OCI-LY1 (cell line): ENCODE data around the gene PRICKLE4.

Experiments
- H2AFZ ChIP-seq: fragments of 200-600 bp; sonication (generic), shearing (Covaris generic); 2 replicates; pipeline ENCODE4 v1.6.0; 2014; ENCODE audit warnings: antibody characterized with exemption, mild to moderate bottlenecking, low read length
- H3F3A ChIP-seq: fragments of 200-600 bp; sonication (generic), shearing (Covaris generic); 2 replicates; pipeline ENCODE4 v1.6.0; 2014; ENCODE audit warnings: mild to moderate bottlenecking, antibody characterized with exemption, low read length, moderate library complexity; ENCODE audit not compliant: insufficient read depth
- H3K27ac ChIP-seq: fragments of 200-600 bp; sonication (generic); 2 replicates; pipeline ENCODE4 v1.5.1; 2014; ENCODE audit warnings: low read length, mixed run types, mild to moderate bottlenecking, low read depth; ENCODE audit not compliant: poor library complexity, severe bottlenecking
- H3K27me3 ChIP-seq: fragments of 200-600 bp; sonication (generic); 2 replicates; pipeline ENCODE4 v1.6.0; 2014; ENCODE audit warnings: antibody characterized with exemption, mild to moderate bottlenecking, low read length, moderate library complexity; ENCODE audit not compliant: insufficient read depth
- H3K36me3 ChIP-seq: fragments of 200-600 bp; sonication (generic); 2 replicates; pipeline ENCODE4 v1.6.1; 2014; ENCODE audit warnings: mild to moderate bottlenecking, antibody characterized with exemption, low read length, moderate library complexity, mixed read lengths; ENCODE audit not compliant: insufficient read depth
- H3K4me1 ChIP-seq: fragments of 200-600 bp; sonication (generic); 2 replicates; pipeline ENCODE4 v1.5.1; 2014; ENCODE audit warnings: mild to moderate bottlenecking, low read length, moderate library complexity; ENCODE audit not compliant: insufficient read depth, severe bottlenecking
- H3K4me2 ChIP-seq: fragments of 200-600 bp; sonication (generic), shearing (Covaris generic); 2 replicates; pipeline ENCODE4 v1.6.1; 2014; ENCODE audit warnings: low read length
- H3K4me3 ChIP-seq: fragments of 200-600 bp; sonication (generic); 2 replicates; pipeline ENCODE4 v1.5.1; 2014; ENCODE audit warnings: low read length, low read depth, mild to moderate bottlenecking, mixed read lengths; ENCODE audit not compliant: poor library complexity, severe bottlenecking
- H3K79me2 ChIP-seq: fragments of 200-600 bp; shearing (Covaris generic); 2 replicates; pipeline ENCODE4 v1.6.1; 2016; ENCODE audit warnings: mixed run types, low read length, mixed read lengths; ENCODE audit not compliant: insufficient read depth
- H3K9ac ChIP-seq: fragments of 200-600 bp; sonication (generic), shearing (Covaris generic); 2 replicates; pipeline ENCODE4 v1.6.1; 2014; ENCODE audit warnings: mild to moderate bottlenecking, low read length, mixed read lengths
- H3K9me2 ChIP-seq: fragments of 200-600 bp; sonication (generic), shearing (Covaris generic); 2 replicates; pipeline ENCODE4 v1.6.1; 2014; ENCODE audit warnings: low read depth, mild to moderate bottlenecking, low read length, mixed read lengths
- H3K9me3 ChIP-seq: fragments of 200-600 bp; shearing (Covaris generic); 2 replicates; pipeline ENCODE4 v1.6.1; 2014; ENCODE audit warnings: low read length, mixed read lengths
- H4K20me1 ChIP-seq: fragments of 200-600 bp; sonication (generic), shearing (Covaris generic); 2 replicates; pipeline ENCODE4 v1.6.0; 2016; ENCODE audit warnings: mild to moderate bottlenecking, low read length; ENCODE audit not compliant: insufficient read depth
- EZH2 ChIP-seq: fragments of 200-600 bp; sonication (generic), shearing (Covaris generic); IDR thresholded peaks from 2 replicates; pipeline ENCODE4 v1.8.0; 2017; ENCODE audit warnings: borderline replicate concordance, mixed run types, mild to moderate bottlenecking, antibody characterized with exemption, low read length, moderate library complexity, mixed read lengths
- TF ChIP-seq, protein P1 (sequence below): fragments of 200-600 bp; sonication (generic), shearing (Covaris generic); IDR thresholded peaks from 2 replicates; pipeline ENCODE4 v1.5.1; 2017; ENCODE audit warnings: mild to moderate bottlenecking, antibody characterized with exemption, low read length, moderate library complexity, mixed read lengths

The PRICKLE4 gene

DNA sequence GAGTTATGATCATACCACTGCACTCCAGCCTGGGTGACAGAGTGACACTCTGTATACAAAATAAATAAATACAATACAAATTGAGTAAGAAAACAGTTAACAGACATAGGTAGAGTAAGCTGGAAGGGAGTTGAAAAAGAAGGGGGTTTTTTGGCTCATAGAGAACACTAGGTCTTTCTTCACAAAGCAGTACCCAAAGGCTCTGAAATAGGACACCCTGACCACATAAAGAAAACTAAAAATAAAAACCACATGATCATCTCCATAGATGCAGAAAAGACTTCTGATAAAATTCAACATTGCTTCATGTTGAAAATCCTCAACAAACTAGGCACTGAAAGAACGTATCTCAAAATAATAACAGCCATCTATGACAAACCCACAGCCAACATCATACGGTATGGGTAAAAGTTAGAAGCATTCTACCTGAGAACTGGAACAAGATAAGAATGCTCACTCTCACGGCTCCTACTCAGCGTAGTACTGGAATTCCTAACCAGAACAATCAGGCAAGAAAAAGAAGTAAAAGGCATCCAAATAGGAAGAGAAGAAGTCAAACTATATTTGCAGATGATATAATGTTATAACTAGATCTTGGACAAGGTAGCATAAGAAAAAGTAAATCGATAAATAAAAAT is 55.6 kb downstream of the PRICKLE4 start:
- Histone ChIP-seq H2AFZ (no peak overlapping the region), H3K27me3 (no peaks in the 10 kb centered on the region), H3K4me3 (no peak overlapping the region), H3K9me3 (no peaks in the 10 kb centered on the region), H4K20me1 (no peaks in the 10 kb centered on the region), H3K79me2 (0 out of 2 replicates have a peak, but pooled peaks cover 6% of the 10 kb centered on the region), H3K9me2 (no peaks in the 10 kb centered on the region), H3K4me1 (peaks cover 7% of the 10 kb centered on the region), H3K36me3 (peaks cover 15% of the 10 kb centered on the region), H3F3A (no peaks in the 10 kb centered on the region), H3K9ac (no peak overlapping the region), H3K4me2 (no peak overlapping the region), H3K27ac (no peak overlapping the region)
- TF ChIP-seq, protein P1, sequence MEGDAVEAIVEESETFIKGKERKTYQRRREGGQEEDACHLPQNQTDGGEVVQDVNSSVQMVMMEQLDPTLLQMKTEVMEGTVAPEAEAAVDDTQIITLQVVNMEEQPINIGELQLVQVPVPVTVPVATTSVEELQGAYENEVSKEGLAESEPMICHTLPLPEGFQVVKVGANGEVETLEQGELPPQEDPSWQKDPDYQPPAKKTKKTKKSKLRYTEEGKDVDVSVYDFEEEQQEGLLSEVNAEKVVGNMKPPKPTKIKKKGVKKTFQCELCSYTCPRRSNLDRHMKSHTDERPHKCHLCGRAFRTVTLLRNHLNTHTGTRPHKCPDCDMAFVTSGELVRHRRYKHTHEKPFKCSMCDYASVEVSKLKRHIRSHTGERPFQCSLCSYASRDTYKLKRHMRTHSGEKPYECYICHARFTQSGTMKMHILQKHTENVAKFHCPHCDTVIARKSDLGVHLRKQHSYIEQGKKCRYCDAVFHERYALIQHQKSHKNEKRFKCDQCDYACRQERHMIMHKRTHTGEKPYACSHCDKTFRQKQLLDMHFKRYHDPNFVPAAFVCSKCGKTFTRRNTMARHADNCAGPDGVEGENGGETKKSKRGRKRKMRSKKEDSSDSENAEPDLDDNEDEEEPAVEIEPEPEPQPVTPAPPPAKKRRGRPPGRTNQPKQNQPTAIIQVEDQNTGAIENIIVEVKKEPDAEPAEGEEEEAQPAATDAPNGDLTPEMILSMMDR, result no peak
- TF ChIP-seq EZH2, result no peak

DNA sequence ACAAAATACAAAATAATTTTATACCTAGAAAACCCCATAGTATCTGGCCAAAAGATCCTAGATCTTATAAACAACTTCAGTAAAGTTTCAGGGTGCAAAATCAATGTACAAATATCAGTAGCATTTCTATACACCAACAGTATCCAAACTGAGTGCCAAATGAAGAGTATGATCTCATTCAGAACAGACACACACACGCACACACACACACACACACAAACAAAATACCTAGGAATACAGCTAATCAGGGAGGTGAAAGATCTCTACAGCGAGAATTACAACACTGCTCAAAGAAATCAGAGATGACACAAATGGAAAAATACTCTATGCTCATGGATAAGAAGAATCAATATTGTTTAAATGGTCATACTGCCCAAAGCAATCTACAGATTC is 56.1 kb downstream of the PRICKLE4 start:
- Histone ChIP-seq H3K4me2 (no peak overlapping the region), H3K27ac (no peak overlapping the region), H3K9me2 (no peaks in the 10 kb centered on the region), H3K4me1 (peaks cover 7% of the 10 kb centered on the region), H3F3A (no peaks in the 10 kb centered on the region), H3K36me3 (peaks cover 17% of the 10 kb centered on the region), H3K9ac (no peak overlapping the region), H3K4me3 (no peak overlapping the region), H4K20me1 (no peaks in the 10 kb centered on the region), H2AFZ (no peak overlapping the region), H3K27me3 (no peaks in the 10 kb centered on the region), H3K9me3 (no peaks in the 10 kb centered on the region), H3K79me2 (0 out of 2 replicates have a peak, but pooled peaks cover 6% of the 10 kb centered on the region)
- TF ChIP-seq EZH2, result no peak
- TF ChIP-seq, protein P1, result no peak
